Measurements from ENCODE around the gene MAML1.
"Not testable (repeated sequence)": the region's sequence is repeated elsewhere in the genome, so short reads cannot be mapped to it uniquely, and the experiment has no call there.

Gene MAML1

DNA sequence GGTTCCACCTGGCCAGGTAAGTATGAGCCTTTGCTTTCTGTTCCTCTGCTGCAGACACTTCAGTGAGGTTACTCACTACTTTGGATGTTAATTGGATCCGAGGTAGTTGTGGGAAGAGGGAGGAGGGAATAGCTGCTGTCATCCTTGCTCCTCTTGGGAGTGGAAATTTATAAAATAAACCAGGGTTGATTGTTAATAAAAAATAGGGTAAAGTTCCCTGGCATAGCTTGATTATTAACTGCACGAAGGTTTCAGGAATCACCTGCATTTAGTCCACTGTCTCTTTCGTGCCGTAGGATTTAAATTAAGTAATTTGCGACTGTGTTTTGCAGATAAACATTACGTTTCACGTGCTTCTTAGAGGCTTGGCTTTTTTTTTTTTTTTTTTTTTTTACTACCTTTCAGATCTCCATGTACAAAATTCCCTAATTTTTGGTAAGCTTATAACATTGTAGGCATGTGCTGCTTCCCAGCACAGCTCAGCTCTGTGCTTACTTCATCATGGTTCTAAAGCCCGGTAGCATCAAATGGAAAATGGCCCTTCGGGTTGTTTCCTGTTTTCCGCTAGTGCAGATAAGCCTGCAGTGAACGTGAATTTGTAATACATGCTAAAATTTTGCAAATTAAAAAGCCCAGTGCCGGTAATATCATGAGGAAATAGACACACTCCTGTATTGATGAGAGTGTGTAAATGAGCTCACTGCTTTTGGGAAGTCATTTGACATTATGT lies 34.3 kb downstream of the MAML1 start:
- in situ Hi-C loops (cut with HindIII; ENCODE audit: low sequenced_read_pairs), result loop anchor here (5.0 kb wide), 1 partner anchor 60 kb away; no protein-coding TSS in a partner anchor

DNA sequence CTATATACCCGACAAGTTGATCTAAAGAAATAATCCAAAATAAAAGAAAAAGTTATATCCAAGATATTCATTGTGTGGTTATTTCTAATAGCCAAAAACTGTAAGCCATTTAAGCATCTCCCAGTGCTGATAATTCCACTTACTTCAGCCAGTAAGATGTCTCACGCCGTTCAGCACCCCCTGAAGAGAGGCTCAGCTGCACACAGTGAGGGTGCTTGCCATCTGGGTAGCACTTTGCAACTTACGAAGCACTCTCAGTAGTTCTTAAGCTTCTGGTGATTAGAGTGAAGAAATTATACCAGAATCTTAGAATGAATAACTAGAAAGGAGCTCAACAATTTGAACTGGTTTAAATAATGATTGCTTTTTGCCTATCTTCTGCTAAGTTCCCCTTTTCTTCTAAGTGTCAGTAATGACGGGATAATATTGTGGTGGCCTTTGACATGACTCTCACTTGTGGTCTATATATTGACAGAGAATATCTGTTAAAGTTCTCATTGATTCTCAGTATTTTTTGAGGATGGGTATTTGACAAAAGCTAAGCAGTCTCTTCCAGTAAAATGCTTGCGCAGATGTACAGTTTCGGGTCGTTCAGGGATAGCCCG lies 35.0 kb downstream of the MAML1 start:
- in situ Hi-C loops (cut with HindIII; ENCODE audit: low sequenced_read_pairs), result loop anchor here (5.0 kb wide), 1 partner anchor 60 kb away; no protein-coding TSS in a partner anchor

DNA sequence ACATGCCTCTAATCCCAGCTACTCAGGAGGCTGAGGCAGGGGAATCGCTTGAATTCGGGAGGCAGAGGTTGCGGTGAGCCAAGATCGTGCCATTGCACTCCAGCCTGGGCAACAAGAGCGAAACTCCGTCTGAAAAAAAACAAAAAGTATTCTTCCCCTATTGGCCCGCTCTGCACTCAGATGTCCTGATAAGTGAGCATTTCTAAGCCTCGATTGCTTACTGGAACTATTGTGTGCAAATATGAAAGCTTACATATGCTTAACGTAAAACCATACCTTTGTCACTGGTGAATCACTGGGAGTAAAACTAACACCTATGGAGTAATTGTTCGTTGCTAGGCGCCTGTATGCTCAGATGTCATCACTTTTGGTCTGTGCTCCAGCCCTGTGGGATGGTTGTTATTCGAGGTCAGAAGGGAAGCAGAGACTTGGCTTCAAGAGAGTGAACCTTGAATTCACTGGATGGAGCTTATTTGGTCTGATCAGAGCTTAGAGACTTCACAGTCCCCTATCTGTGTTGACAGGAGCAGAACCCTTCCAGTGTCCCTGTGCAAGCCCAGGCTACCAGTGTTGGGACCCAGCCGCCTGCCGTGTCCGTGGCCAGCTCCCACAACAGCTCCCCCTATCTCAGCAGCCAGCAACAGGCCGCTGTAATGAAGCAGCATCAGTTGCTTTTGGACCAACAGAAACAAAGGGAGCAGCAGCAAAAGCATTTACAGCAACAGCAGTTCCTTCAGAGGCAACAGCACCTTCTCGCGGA lies 35.9 kb downstream of the MAML1 start:
- in situ Hi-C loops (cut with HindIII; ENCODE audit: low sequenced_read_pairs), result loop anchor here (5.0 kb wide), 1 partner anchor 59 kb away; no protein-coding TSS in a partner anchor

DNA sequence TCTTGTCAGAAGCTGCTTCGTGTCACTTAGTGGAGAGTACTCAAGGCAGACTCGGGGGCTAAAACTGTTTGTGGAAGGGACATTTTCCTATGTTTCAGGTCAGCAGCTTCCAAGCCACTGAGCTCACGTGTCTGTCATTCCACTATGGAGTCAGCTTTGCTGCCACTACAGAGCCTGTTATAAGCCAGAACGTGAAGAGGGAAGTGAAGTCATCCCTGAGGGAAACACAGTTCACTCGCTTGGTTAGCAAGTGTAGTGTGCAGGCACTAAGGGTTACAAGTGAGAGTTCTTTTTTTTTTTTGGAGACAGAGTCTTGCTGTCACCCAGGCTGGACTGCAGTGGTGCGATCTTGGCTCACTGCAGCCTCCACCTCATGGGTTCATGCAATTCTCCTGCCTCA lies 36.6 kb downstream of the MAML1 start:
- in situ Hi-C loops (cut with HindIII; ENCODE audit: low sequenced_read_pairs), result loop anchor here (5.0 kb wide), 1 partner anchor 58 kb away; no protein-coding TSS in a partner anchor

GRCh38 chr5:179769796-179770195 lies 37.2 kb downstream of the MAML1 start:
- in situ Hi-C loops (cut with HindIII; ENCODE audit: low sequenced_read_pairs), result loop anchor here (5.0 kb wide), 1 partner anchor 58 kb away; no protein-coding TSS in a partner anchor

DNA sequence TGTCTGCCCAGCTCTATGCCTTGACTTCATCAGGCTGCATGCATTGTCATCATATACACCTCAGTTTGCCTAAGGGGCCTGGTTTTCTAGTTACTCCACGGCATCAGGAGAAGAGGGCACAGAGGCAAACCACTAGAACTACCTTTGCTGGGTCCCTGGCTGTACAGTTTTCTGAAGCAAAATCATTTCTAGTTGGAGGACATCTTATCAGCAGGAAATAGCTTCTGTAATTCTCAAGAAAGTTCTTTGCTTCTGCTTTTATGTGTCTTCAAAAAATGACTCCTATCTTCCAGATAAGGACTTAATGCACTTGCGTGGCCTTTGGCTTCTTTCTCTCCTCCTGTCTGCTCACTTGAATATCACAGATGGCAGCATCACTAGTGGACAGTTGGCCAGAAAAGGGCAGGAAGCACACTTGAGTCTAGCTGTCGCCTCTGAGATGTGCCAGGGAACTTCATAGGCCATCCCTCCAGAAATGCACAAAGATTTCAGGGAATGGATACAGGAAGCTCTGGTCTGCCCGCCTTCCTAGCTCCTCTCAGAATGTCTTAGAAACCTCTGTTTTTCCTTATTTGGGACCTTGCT lies 38.8 kb downstream of the MAML1 start:
- in situ Hi-C loops (cut with HindIII; ENCODE audit: low sequenced_read_pairs), result no loop called here

- in situ Hi-C loops (cut with HindIII; ENCODE audit: low sequenced_read_pairs), result no loop called here
These were observed 39.7 kb downstream of the MAML1 start for GRCh38 chr5:179772351-179772750.

GRCh38 chr5:179773686-179774040 lies 41.0 kb downstream of the MAML1 start:
- in situ Hi-C loops (cut with HindIII; ENCODE audit: low sequenced_read_pairs), result no loop called here

GRCh38 chr5:179774442-179774841 lies 41.8 kb downstream of the MAML1 start:
- in situ Hi-C loops (cut with HindIII; ENCODE audit: low sequenced_read_pairs), result no loop called here

GRCh38 chr5:179776411-179776938 lies 43.9 kb downstream of the MAML1 start:
- in situ Hi-C loops (cut with HindIII; ENCODE audit: low sequenced_read_pairs), result no loop called here

GRCh38 chr5:179777456-179777855 lies 44.8 kb downstream of the MAML1 start:
- in situ Hi-C loops (cut with HindIII; ENCODE audit: low sequenced_read_pairs), result no loop called here

GRCh38 chr5:179777909-179778308 lies 45.3 kb downstream of the MAML1 start:
- in situ Hi-C loops (cut with HindIII; ENCODE audit: low sequenced_read_pairs), result no loop called here

- in situ Hi-C loops (cut with HindIII; ENCODE audit: low sequenced_read_pairs), result no loop called here
These were observed 46.0 kb downstream of the MAML1 start for GRCh38 chr5:179778591-179778990.

- in situ Hi-C loops (cut with HindIII; ENCODE audit: low sequenced_read_pairs), result no loop called here
These were observed 47.2 kb downstream of the MAML1 start for GRCh38 chr5:179779826-179780225.

GRCh38 chr5:179780362-179780761 lies 47.7 kb downstream of the MAML1 start:
- in situ Hi-C loops (cut with HindIII; ENCODE audit: low sequenced_read_pairs), result no loop called here

DNA sequence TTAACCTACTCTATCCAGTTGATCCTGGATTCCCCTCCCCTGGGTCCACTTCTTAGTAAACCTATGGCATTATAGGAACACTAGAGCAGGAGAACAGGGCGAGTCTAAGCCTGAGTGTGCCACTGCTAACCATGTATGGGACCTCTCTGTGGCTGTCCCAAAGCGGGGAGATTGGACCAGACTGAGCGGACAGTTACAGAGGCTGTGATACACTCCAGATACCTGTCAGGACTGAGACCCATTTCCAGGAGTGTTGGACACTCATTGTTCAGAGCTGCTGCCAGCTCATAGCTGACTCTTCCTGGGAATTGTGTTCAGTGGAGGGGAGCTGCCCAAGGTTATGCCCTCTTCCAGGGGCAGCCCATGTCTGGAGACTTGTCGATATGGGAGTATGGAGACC lies 49.2 kb downstream of the MAML1 start:
- in situ Hi-C loops (cut with HindIII; ENCODE audit: low sequenced_read_pairs), result no loop called here

- in situ Hi-C loops (cut with HindIII; ENCODE audit: low sequenced_read_pairs), result no loop called here
These were observed 50.5 kb downstream of the MAML1 start for GRCh38 chr5:179783128-179783527.

- in situ Hi-C loops (cut with HindIII; ENCODE audit: low sequenced_read_pairs), result no loop called here
These were observed 54.2 kb downstream of the MAML1 start for GRCh38 chr5:179786861-179787260.

- in situ Hi-C loops (cut with HindIII; ENCODE audit: low sequenced_read_pairs), result no loop called here
These were observed 55.7 kb downstream of the MAML1 start for GRCh38 chr5:179788193-179788854.

GRCh38 chr5:179789278-179789677 lies 56.7 kb downstream of the MAML1 start:
- in situ Hi-C loops (cut with HindIII; ENCODE audit: low sequenced_read_pairs), result not testable (repeated sequence)
